Measurements from ENCODE around the gene PLEKHO1.
A peak's percentile ranks its signal among the peaks of the same experiment; 100 is the strongest.
"Not testable (repeated sequence)": the region's sequence is repeated elsewhere in the genome, so short reads cannot be mapped to it uniquely, and the experiment has no call there.

Gene PLEKHO1

GRCh38 chr1:150134537-150134936, 15.2 kb upstream of the PLEKHO1 start:
- H3K36me3 ChIP-seq (replicated peaks) = no peaks in the 10 kb centered on the region; the same call in 1 of the 2 replicates
- H3K4me1 ChIP-seq = no peaks in the 10 kb centered on the region
- H3K4me3 ChIP-seq = no peak overlapping the region
- DNase-seq (ENCODE audit: low spot score in 2 of 2) = no peak
- no peaks in the 10 kb centered on the region for H3K27me3 ChIP-seq (ENCODE audit: low read depth)
- H3K9me3 ChIP-seq = no peaks in the 10 kb centered on the region
- in situ Hi-C loops (cut with MboI; ENCODE audit: low sequenced_read_pairs) = no loop called here

GRCh38 chr1:150135400-150135799, 14.3 kb upstream of the PLEKHO1 start:
- H3K9me3 ChIP-seq; H3K4me1 ChIP-seq; H3K4me3 ChIP-seq; H3K27me3 ChIP-seq (ENCODE audit: low read depth); in situ Hi-C loops (cut with MboI; ENCODE audit: low sequenced_read_pairs); DNase-seq (ENCODE audit: low spot score in 2 of 2); H3K36me3 ChIP-seq (replicated peaks): not testable (repeated sequence)

- H3K4me3 ChIP-seq = no peak overlapping the region
- in situ Hi-C loops (cut with MboI; ENCODE audit: low sequenced_read_pairs) = no loop called here
- DNase-seq (ENCODE audit: low spot score in 2 of 2) = no peak
- no peaks in the 10 kb centered on the region for H3K4me1 ChIP-seq
- no peaks in the 10 kb centered on the region for H3K27me3 ChIP-seq (ENCODE audit: low read depth)
- no peaks in the 10 kb centered on the region for H3K36me3 ChIP-seq (replicated peaks)
- no peaks in the 10 kb centered on the region for H3K9me3 ChIP-seq
These were observed 11.7 kb upstream of the PLEKHO1 start for GRCh38 chr1:150138044-150138443.

GRCh38 chr1:150141452-150141851, 8.3 kb upstream of the PLEKHO1 start:
- no peak overlapping the region for H3K4me3 ChIP-seq
- DNase-seq (ENCODE audit: low spot score in 2 of 2) = no peak
- in situ Hi-C loops (cut with MboI; ENCODE audit: low sequenced_read_pairs) = no loop called here
- H3K4me1 ChIP-seq = no peaks in the 10 kb centered on the region
- no peaks in the 10 kb centered on the region for H3K9me3 ChIP-seq
- no peaks in the 10 kb centered on the region for H3K36me3 ChIP-seq (replicated peaks)
- H3K27me3 ChIP-seq (ENCODE audit: low read depth) = no peaks in the 10 kb centered on the region

- no peaks in the 10 kb centered on the region for H3K9me3 ChIP-seq
- no peak for DNase-seq (ENCODE audit: low spot score in 2 of 2)
These were observed 7.6 kb upstream of the PLEKHO1 start for GRCh38 chr1:150142083-150142482.

GRCh38 chr1:150144606-150145005, 5.1 kb upstream of the PLEKHO1 start:
- H3K4me3 ChIP-seq = no peak overlapping the region
- H3K9me3 ChIP-seq = no peaks in the 10 kb centered on the region
- in situ Hi-C loops (cut with MboI; ENCODE audit: low sequenced_read_pairs) = no loop called here
- H3K27me3 ChIP-seq (ENCODE audit: low read depth) = no peaks in the 10 kb centered on the region
- DNase-seq (ENCODE audit: low spot score in 2 of 2) = no peak
- peaks cover 4% of the 10 kb centered on the region for H3K4me1 ChIP-seq
- no peaks in the 10 kb centered on the region for H3K36me3 ChIP-seq (replicated peaks)

More at GRCh38 chr1:150142083-150142482, 7.6 kb upstream of the PLEKHO1 start:
- Histone ChIP-seq H3K36me3 (replicated peaks) (no peaks in the 10 kb centered on the region), H3K4me3 (no peak overlapping the region), H3K27me3 (ENCODE audit: low read depth) (no peaks in the 10 kb centered on the region), H3K4me1 (no peaks in the 10 kb centered on the region)
- in situ Hi-C loops (cut with MboI; ENCODE audit: low sequenced_read_pairs) = no loop called here

- H3K4me1 ChIP-seq; in situ Hi-C loops (cut with MboI; ENCODE audit: low sequenced_read_pairs): not testable (repeated sequence)
These were observed 3.7 kb upstream of the PLEKHO1 start for GRCh38 chr1:150146016-150146415.

GRCh38 chr1:150146849-150147542, 2.7 kb upstream of the PLEKHO1 start:
- H3K4me3 ChIP-seq = no peak overlapping the region
- no peaks in the 10 kb centered on the region for H3K9me3 ChIP-seq
- peaks cover 4% of the 10 kb centered on the region; the same call in 1 of the 2 replicates for H3K36me3 ChIP-seq (replicated peaks)
- DNase-seq (ENCODE audit: low spot score in 2 of 2) = no peak
- H3K4me1 ChIP-seq = peaks cover 9% of the 10 kb centered on the region
- H3K27me3 ChIP-seq (ENCODE audit: low read depth) = no peaks in the 10 kb centered on the region
- in situ Hi-C loops (cut with MboI; ENCODE audit: low sequenced_read_pairs) = no loop called here

More at GRCh38 chr1:150146016-150146415, 3.7 kb upstream of the PLEKHO1 start:
- not testable (repeated sequence) for H3K9me3 ChIP-seq; H3K27me3 ChIP-seq (ENCODE audit: low read depth); H3K4me3 ChIP-seq; DNase-seq (ENCODE audit: low spot score in 2 of 2); H3K36me3 ChIP-seq (replicated peaks)

- Histone ChIP-seq H3K9me3 (no peaks in the 10 kb centered on the region), H3K27me3 (ENCODE audit: low read depth) (no peaks in the 10 kb centered on the region), H3K4me3 (peak overlapping the region; percentile 76), H3K4me1 (peaks cover 10% of the 10 kb centered on the region), H3K36me3 (replicated peaks) (peaks cover 9% of the 10 kb centered on the region)
- in situ Hi-C loops (cut with MboI; ENCODE audit: low sequenced_read_pairs) = no loop called here
- DNase-seq (ENCODE audit: low spot score in 2 of 2) = no peak
These were observed 862 bp upstream of the PLEKHO1 start for GRCh38 chr1:150148837-150149270.

- Histone ChIP-seq H3K4me3 (peak overlapping the region; percentile 76), H3K36me3 (replicated peaks) (peaks cover 22% of the 10 kb centered on the region), H3K9me3 (no peaks in the 10 kb centered on the region), H3K4me1 (peaks cover 10% of the 10 kb centered on the region), H3K27me3 (ENCODE audit: low read depth) (no peaks in the 10 kb centered on the region)
- peak in 1 of 2 experiments; percentile 37 for DNase-seq (ENCODE audit: low spot score in 2 of 2)
- in situ Hi-C loops (cut with MboI; ENCODE audit: low sequenced_read_pairs) = loop anchor here (25.0 kb wide), 1 partner anchor 238 kb away; the partner anchor contains the start of gene SV2A
These were observed 661 bp downstream of the PLEKHO1 start for GRCh38 chr1:150150133-150151021.

- Histone ChIP-seq H3K4me1 (peaks cover 10% of the 10 kb centered on the region), H3K4me3 (peak overlapping the region; percentile 76), H3K36me3 (replicated peaks) (peaks cover 34% of the 10 kb centered on the region), H3K27me3 (ENCODE audit: low read depth) (no peaks in the 10 kb centered on the region), H3K9me3 (no peaks in the 10 kb centered on the region)
- DNase-seq (ENCODE audit: low spot score in 2 of 2) = no peak
- in situ Hi-C loops (cut with MboI; ENCODE audit: low sequenced_read_pairs) = loop anchor here (25.0 kb wide), 1 partner anchor 239 kb away; the partner anchor contains the start of gene SV2A
These were observed 1.8 kb downstream of the PLEKHO1 start for GRCh38 chr1:150151291-150152181.

- DNase-seq (ENCODE audit: low spot score in 2 of 2) = no peak
- H3K4me3 ChIP-seq = peak overlapping the region; percentile 76; the same call in 1 of the 2 replicates
- H3K4me1 ChIP-seq = peaks cover 10% of the 10 kb centered on the region
- peaks cover 40% of the 10 kb centered on the region for H3K36me3 ChIP-seq (replicated peaks)
- H3K9me3 ChIP-seq = no peaks in the 10 kb centered on the region
- H3K27me3 ChIP-seq (ENCODE audit: low read depth) = no peaks in the 10 kb centered on the region
- in situ Hi-C loops (cut with MboI; ENCODE audit: low sequenced_read_pairs) = loop anchor here (25.0 kb wide), 1 partner anchor 240 kb away; the partner anchor contains the start of gene SV2A
These were observed 2.4 kb downstream of the PLEKHO1 start for GRCh38 chr1:150152182-150152536.

GRCh38 chr1:150152772-150153456, 3.2 kb downstream of the PLEKHO1 start:
- no peak overlapping the region for H3K4me3 ChIP-seq
- no peaks in the 10 kb centered on the region for H3K27me3 ChIP-seq (ENCODE audit: low read depth)
- H3K4me1 ChIP-seq = peaks cover 10% of the 10 kb centered on the region
- in situ Hi-C loops (cut with MboI; ENCODE audit: low sequenced_read_pairs) = loop anchor here (25.0 kb wide), 1 partner anchor 241 kb away; the partner anchor contains the start of gene SV2A
- no peak for DNase-seq (ENCODE audit: low spot score in 2 of 2)
- peaks cover 48% of the 10 kb centered on the region for H3K36me3 ChIP-seq (replicated peaks)
- H3K9me3 ChIP-seq = no peaks in the 10 kb centered on the region
